SK-N-MC (cell line): Measurements from ENCODE around the gene TEAD1.
"Not testable (repeated sequence)": the region's sequence is repeated elsewhere in the genome, so short reads cannot be mapped to it uniquely, and the experiment has no call there.

Source experiments
- DNase-seq: peaks from one replicate; pipeline ENCODE4 v3.0.0-alpha.2; 2011; ENCODE audit warnings: low read depth, low spot score
- H3K27ac ChIP-seq: fragments of 200-600 bp; sonication (generic); 2 replicates; pipeline ENCODE4 v1.5.1; 2016; ENCODE audit warnings: mixed run types
- H3K36me3 ChIP-seq: fragments of 200-600 bp; sonication (generic); 2 replicates; pipeline ENCODE4 v1.6.1; 2017; ENCODE audit warnings: antibody characterized with exemption, low read length, mixed read lengths; ENCODE audit not compliant: insufficient read depth
- H3K4me3 ChIP-seq: fragments of 200-600 bp; sonication (generic); 2 replicates; pipeline ENCODE4 v1.5.1; 2016
- H3K9ac ChIP-seq: fragments of 200-600 bp; sonication (generic); 2 replicates; pipeline ENCODE4 v1.8.0; 2017; ENCODE audit warnings: mixed run types, mixed read lengths; ENCODE audit not compliant: insufficient read length
- H3K9me3 ChIP-seq: fragments of 200-600 bp; sonication (generic); 2 replicates; pipeline ENCODE4 v1.6.1; 2017; ENCODE audit warnings: low read depth, mild to moderate bottlenecking, antibody characterized with exemption, low read length, moderate library complexity, mixed read lengths
- EZH2 ChIP-seq: fragments of 200-600 bp; sonication (generic); IDR thresholded peaks from one replicate; pipeline ENCODE4 v1.6.1; 2017; ENCODE audit warnings: antibody characterized with exemption
- FOXP2 ChIP-seq: optimal IDR thresholded peaks from 2 replicates; pipeline ENCODE3; 2011; ENCODE audit warnings: mild to moderate bottlenecking, moderate library complexity; ENCODE audit not compliant: insufficient read depth; ENCODE audit errors: extremely low read length, control extremely low read depth
- POLR2AphosphoS5 ChIP-seq: IDR thresholded peaks from 2 replicates; pipeline ENCODE4 v1.6.1; 2012; ENCODE audit warnings: mild to moderate bottlenecking, low read depth, low read length, borderline replicate concordance

The TEAD1 gene

GRCh38 chr11:12871241-12871640 is 197.0 kb downstream of the TEAD1 start:
- TF ChIP-seq POLR2AphosphoS5: no peak
- TF ChIP-seq EZH2: no peak
- TF ChIP-seq FOXP2: no peak
- Histone ChIP-seq H3K36me3 (peaks cover 7% of the 10 kb centered on the region; the same call in 1 of the 2 replicates), H3K27ac (no peak overlapping the region), H3K9me3 (no peaks in the 10 kb centered on the region), H3K4me3 (no peak overlapping the region), H3K9ac (no peak overlapping the region)
- no peak for DNase-seq

GRCh38 chr11:12871788-12872321 is 197.6 kb downstream of the TEAD1 start:
- Histone ChIP-seq H3K9me3 (no peaks in the 10 kb centered on the region), H3K27ac (no peak overlapping the region), H3K9ac (no peak overlapping the region), H3K36me3 (peaks cover 7% of the 10 kb centered on the region; the same call in 1 of the 2 replicates), H3K4me3 (no peak overlapping the region)
- TF ChIP-seq FOXP2 (no peak), EZH2 (no peak), POLR2AphosphoS5 (no peak)
- DNase-seq: no peak

GRCh38 chr11:12876340-12876739 is 202.1 kb downstream of the TEAD1 start:
- no peak overlapping the region for H3K4me3 ChIP-seq
- no peak overlapping the region for H3K9ac ChIP-seq
- peaks cover 20% of the 10 kb centered on the region for H3K36me3 ChIP-seq
- H3K9me3 ChIP-seq: no peaks in the 10 kb centered on the region
- DNase-seq: no peak
- TF ChIP-seq POLR2AphosphoS5: no peak
- no peak for TF ChIP-seq FOXP2
- no peak for TF ChIP-seq EZH2
- no peak overlapping the region for H3K27ac ChIP-seq

- no peak overlapping the region for H3K9ac ChIP-seq
- no peak overlapping the region for H3K27ac ChIP-seq
- DNase-seq: no peak
- H3K36me3 ChIP-seq: peaks cover 26% of the 10 kb centered on the region
- TF ChIP-seq FOXP2 (no peak), EZH2 (no peak), POLR2AphosphoS5 (no peak)
- H3K9me3 ChIP-seq: no peaks in the 10 kb centered on the region
- no peak overlapping the region for H3K4me3 ChIP-seq
Measured at GRCh38 chr11:12876988-12877387, 202.8 kb downstream of the TEAD1 start.

GRCh38 chr11:12877508-12877907 is 203.3 kb downstream of the TEAD1 start:
- not testable (repeated sequence) for H3K4me3 ChIP-seq, H3K9ac ChIP-seq, DNase-seq, H3K27ac ChIP-seq, H3K9me3 ChIP-seq
- H3K36me3 ChIP-seq: peaks cover 32% of the 10 kb centered on the region

GRCh38 chr11:12880327-12880726 is 206.1 kb downstream of the TEAD1 start:
- H3K36me3 ChIP-seq: peaks cover 37% of the 10 kb centered on the region

GRCh38 chr11:12882670-12883069 is 208.4 kb downstream of the TEAD1 start:
- Histone ChIP-seq H3K4me3 (no peak overlapping the region), H3K36me3 (peaks cover 49% of the 10 kb centered on the region), H3K9me3 (no peaks in the 10 kb centered on the region), H3K9ac (no peak overlapping the region), H3K27ac (no peak overlapping the region)
- no peak for DNase-seq
- TF ChIP-seq FOXP2: no peak
- no peak for TF ChIP-seq POLR2AphosphoS5
- no peak for TF ChIP-seq EZH2

More at GRCh38 chr11:12880327-12880726, 206.1 kb downstream of the TEAD1 start:
- no peak overlapping the region for H3K4me3 ChIP-seq
- no peaks in the 10 kb centered on the region for H3K9me3 ChIP-seq
- no peak for TF ChIP-seq POLR2AphosphoS5
- TF ChIP-seq EZH2: no peak
- no peak for TF ChIP-seq FOXP2
- no peak overlapping the region for H3K27ac ChIP-seq
- DNase-seq: no peak
- H3K9ac ChIP-seq: no peak overlapping the region

- no peak overlapping the region for H3K27ac ChIP-seq
- H3K4me3 ChIP-seq: no peak overlapping the region
- H3K9me3 ChIP-seq: no peaks in the 10 kb centered on the region
- no peak for DNase-seq
- H3K36me3 ChIP-seq: peaks cover 46% of the 10 kb centered on the region
- H3K9ac ChIP-seq: no peak overlapping the region
- no peak for TF ChIP-seq EZH2
Measured at GRCh38 chr11:12884751-12885318, 210.6 kb downstream of the TEAD1 start.

- Histone ChIP-seq H3K27ac (no peak overlapping the region), H3K36me3 (peaks cover 46% of the 10 kb centered on the region), H3K4me3 (no peak overlapping the region), H3K9me3 (no peaks in the 10 kb centered on the region), H3K9ac (no peak overlapping the region)
- TF ChIP-seq FOXP2: no peak
- no peak for TF ChIP-seq EZH2
- TF ChIP-seq POLR2AphosphoS5: no peak
- no peak for DNase-seq
Measured at GRCh38 chr11:12885717-12886239, 211.6 kb downstream of the TEAD1 start.
